A673 (cell line): ENCODE measurements around the gene ZNRD2. TPM values are rescaled to one million over a fixed set of nuclear protein-coding genes. Genes with fewer than 3 reads are reported as not detected.
"Not testable (repeated sequence)": the region's sequence is repeated elsewhere in the genome, so short reads cannot be mapped to it uniquely, and the experiment has no call there.

Experiments
- BruUV-seq: library from RNA; stranded (reverse); fragments of 400-500 nt; replicated peaks from 2 replicates; lab custom pipeline; 2021; lab: Mats Ljungman, UMichigan
- CTCF ChIA-PET: fragments of 300-600 bp; sonication (Branson Sonifier 250); formaldehyde crosslinking; loops from one replicate; lab custom pipeline; 2022; ENCODE audit warnings: antibody characterized with exemption; lab: Charles Lee
- POLR2A ChIA-PET: fragments of 300-600 bp; sonication (Branson Sonifier 250); formaldehyde crosslinking; loops from one replicate; lab custom pipeline; 2022; ENCODE audit warnings: antibody characterized with exemption; ENCODE audit not compliant: low non-redundant PET; lab: Charles Lee
- DNase-seq: peaks from one replicate; pipeline ENCODE4 v3.0.0-alpha.2; 2015; ENCODE audit warnings: low spot score
- H3K27ac ChIP-seq: fragments of 200-600 bp; sonication (generic); 2 replicates; pipeline ENCODE4 v1.5.1; 2016; ENCODE audit warnings: mixed run types, low read depth, mild to moderate bottlenecking, mixed read lengths, antibody characterized with exemption, low read length; ENCODE audit not compliant: poor library complexity, severe bottlenecking
- H3K27me3 ChIP-seq: fragments of 200-600 bp; sonication (generic); replicated peaks from 2 replicates; pipeline ENCODE4 v1.6.1; 2017; ENCODE audit warnings: mixed run types, low read depth, mild to moderate bottlenecking, mixed read lengths, antibody characterized with exemption, low read length; ENCODE audit not compliant: insufficient read depth, poor library complexity
- H3K36me3 ChIP-seq: fragments of 200-600 bp; sonication (generic); 2 replicates; pipeline ENCODE4 v1.6.1; 2016; ENCODE audit warnings: mixed run types, mild to moderate bottlenecking, mixed read lengths, antibody characterized with exemption, low read length; ENCODE audit not compliant: insufficient read depth, poor library complexity, severe bottlenecking
- H3K4me1 ChIP-seq: fragments of 200-600 bp; sonication (generic); 2 replicates; pipeline ENCODE4 v1.6.1; 2017; ENCODE audit warnings: mixed run types, mild to moderate bottlenecking, mixed read lengths, antibody characterized with exemption, low read length; ENCODE audit not compliant: insufficient read depth, poor library complexity, severe bottlenecking
- H3K4me3 ChIP-seq: fragments of 200-600 bp; sonication (generic); 2 replicates; pipeline ENCODE4 v1.5.1; 2016; ENCODE audit warnings: low read depth, mixed run types, mild to moderate bottlenecking, mixed read lengths, low read length; ENCODE audit not compliant: poor library complexity, severe bottlenecking
- H3K9me3 ChIP-seq: fragments of 200-600 bp; sonication (generic); 2 replicates; pipeline ENCODE4 v1.6.1; 2016; ENCODE audit warnings: mixed run types, low read depth, mild to moderate bottlenecking, mixed read lengths, antibody characterized with exemption, low read length; ENCODE audit not compliant: poor library complexity, severe bottlenecking
- CTCF ChIP-seq: fragments of 300-800, 200-600 bp; sonication (generic); conservative IDR thresholded peaks from 2 replicates; pipeline ENCODE4 v1.5.1; 2017; ENCODE audit warnings: low read depth, mild to moderate bottlenecking, antibody characterized with exemption, low read length, moderate library complexity, mixed read lengths
- EZH2 ChIP-seq: fragments of 200-600 bp; sonication (generic); IDR thresholded peaks from 2 replicates; pipeline ENCODE4 v1.6.1; 2017; ENCODE audit warnings: borderline replicate concordance, low read depth, mild to moderate bottlenecking, mixed read lengths, antibody characterized with exemption, low read length; ENCODE audit not compliant: poor library complexity, severe bottlenecking
- intact Hi-C: fragments of 100-400 bp; cut with micrococcal nuclease; formaldehyde crosslinking; loops from one replicate; pipeline ENCODE4 v1.10.0; 2022; ENCODE audit not compliant: unreplicated experiment
- total RNA-seq: library from RNA; stranded (reverse); gene quantifications from 2 replicates; pipeline ENCODE4 v1.2.3, GENCODE V29; 2021

ZNRD2 gene
- total RNA-seq, 1 experiment from 2014 or later = 98.9 TPM

DNA sequence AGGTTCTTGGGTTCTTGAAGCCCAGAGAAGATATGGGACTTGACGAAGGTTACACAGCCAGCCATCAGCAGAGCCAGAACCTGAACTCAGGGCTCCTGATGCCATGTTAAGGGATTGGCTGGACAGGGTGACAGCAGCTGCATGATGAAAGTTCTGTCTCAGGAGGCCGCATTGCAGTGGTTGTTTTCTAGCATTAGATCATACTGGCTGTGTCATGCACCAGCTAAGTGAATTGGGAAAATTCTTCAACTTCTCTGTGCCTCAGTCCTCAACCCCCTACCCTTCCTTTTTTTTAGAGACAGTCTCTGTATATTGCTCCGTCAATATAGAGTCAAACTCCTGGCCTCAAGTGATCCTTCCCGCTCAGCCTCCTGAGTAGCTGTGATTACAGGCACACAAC lies 6.7 kb upstream of the ZNRD2 start:
- intact Hi-C loops = no loop called here
- BruUV-seq = no TSS peak
- H3K36me3 ChIP-seq = peaks cover 6% of the 10 kb centered on the region
- DNase-seq = no peak
- no peak overlapping the region for H3K27ac ChIP-seq
- H3K4me1 ChIP-seq = peaks cover 32% of the 10 kb centered on the region
- H3K9me3 ChIP-seq = no peaks in the 10 kb centered on the region
- no peak for TF ChIP-seq CTCF
- TF ChIP-seq EZH2 = no peak
- H3K4me3 ChIP-seq = no peak overlapping the region
- no peaks in the 10 kb centered on the region for H3K27me3 ChIP-seq
- ChIA-PET CTCF (no interaction called here), POLR2A (no interaction called here)

- H3K27ac ChIP-seq, DNase-seq, intact Hi-C loops, H3K4me3 ChIP-seq, H3K36me3 ChIP-seq, BruUV-seq, H3K9me3 ChIP-seq, H3K27me3 ChIP-seq, CTCF ChIA-PET: not testable (repeated sequence)
- peaks cover 18% of the 10 kb centered on the region for H3K4me1 ChIP-seq
- POLR2A ChIA-PET = interaction anchor here (0.7 kb wide), 1 partner anchor 258 kb away, joined by 6 read pairs; no protein-coding TSS in a partner anchor
Measured at GRCh38 chr11:65564879-65565559, 5.3 kb upstream of the ZNRD2 start.

GRCh38 chr11:65565624-65566453 lies 4.4 kb upstream of the ZNRD2 start:
- no peak overlapping the region for H3K4me3 ChIP-seq
- no peak overlapping the region for H3K27ac ChIP-seq
- ChIA-PET CTCF (interaction anchor here (0.7 kb wide), 1 partner anchor 213 kb away, joined by 7 read pairs; no protein-coding TSS in a partner anchor), POLR2A (no interaction called here)
- DNase-seq = no peak
- no peaks in the 10 kb centered on the region for H3K9me3 ChIP-seq
- no TSS peak for BruUV-seq
- TF ChIP-seq CTCF = no peak
- TF ChIP-seq EZH2 = no peak
- no peaks in the 10 kb centered on the region for H3K27me3 ChIP-seq
- H3K4me1 ChIP-seq = peaks cover 10% of the 10 kb centered on the region
- peaks cover 6% of the 10 kb centered on the region for H3K36me3 ChIP-seq
- intact Hi-C loops = no loop called here
